ENCODE data around the gene RPTOR. TPM values are rescaled to one million over a fixed set of nuclear protein-coding genes. Genes with fewer than 3 reads are reported as not detected.

The RPTOR gene
- total RNA-seq, 1 donor from 2014 or later, result 32.0 TPM

DNA sequence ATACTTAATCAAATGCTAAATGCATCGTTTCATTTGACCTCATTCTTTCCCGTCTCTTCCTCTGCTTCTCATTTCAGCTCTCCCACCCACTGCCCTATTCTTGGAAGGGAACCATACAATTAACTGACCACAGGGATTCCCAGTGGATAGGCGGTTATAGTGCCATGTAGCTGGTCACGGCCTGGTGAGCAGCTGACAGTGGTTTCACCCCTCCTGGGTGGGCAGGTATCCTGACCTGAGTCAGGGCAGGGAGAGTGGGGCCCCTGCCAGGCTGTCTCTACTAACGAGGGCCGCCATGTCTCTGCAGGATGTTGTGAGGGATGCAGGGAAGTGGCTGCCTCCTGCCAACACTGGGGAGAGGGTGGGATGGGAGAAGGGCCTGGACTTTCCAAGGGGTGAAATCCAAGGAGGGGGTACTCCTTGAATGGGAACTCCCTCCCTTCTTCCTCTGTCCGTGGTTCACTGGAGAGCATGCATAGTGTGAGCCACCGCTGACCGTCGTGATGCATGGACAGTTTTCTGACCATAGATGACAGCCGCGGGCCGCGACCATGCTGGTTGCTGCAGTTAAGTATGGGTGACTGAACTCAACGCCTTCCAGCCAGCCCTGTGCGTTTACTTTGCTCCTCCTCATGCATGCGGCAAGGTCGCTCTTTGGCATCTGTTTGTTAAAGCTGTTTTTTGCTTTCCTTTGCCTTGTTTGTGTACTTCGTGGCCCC, 95.9 kb downstream of the RPTOR start:
- FAIRE-seq, result no peak
- no peak overlapping the region for H3K27ac Mint-ChIP-seq (ENCODE audit: unreplicated experiment)

GRCh38 chr17:80643326-80644099, 98.9 kb downstream of the RPTOR start:
- H3K9me3 Mint-ChIP-seq (ENCODE audit: unreplicated experiment), result peaks cover 3% of the 10 kb centered on the region

More for the DNA sequence above, 95.9 kb downstream of the RPTOR start:
- Mint-ChIP-seq H3K4me3 (ENCODE audit: unreplicated experiment) (no peak overlapping the region), H3K27me3 (ENCODE audit: low read depth, unreplicated experiment) (no peaks in the 10 kb centered on the region), H3K4me1 (ENCODE audit: low read depth, unreplicated experiment) (no peaks in the 10 kb centered on the region), H3K9me3 (ENCODE audit: unreplicated experiment) (peaks cover 3% of the 10 kb centered on the region), H3K36me3 (ENCODE audit: low read depth, unreplicated experiment) (peaks cover 9% of the 10 kb centered on the region)
- Histone ChIP-seq H3K36me3 (ENCODE audit: insufficient read depth, low read length) (no peaks in the 10 kb centered on the region), H2AFZ (ENCODE audit: low read depth, low read length) (no peak overlapping the region), H3K4me1 (ENCODE audit: insufficient read depth, low read length) (no peaks in the 10 kb centered on the region), H3K4me2 (ENCODE audit: low read length) (no peak overlapping the region), H3K27ac (ENCODE audit: low read depth, low read length) (no peak overlapping the region), H4K20me1 (ENCODE audit: insufficient read depth, low read length) (peaks cover 68% of the 10 kb centered on the region), H3K9me3 (ENCODE audit: insufficient read depth, low read depth, low read length) (no peaks in the 10 kb centered on the region), H3K79me2 (ENCODE audit: insufficient read depth, low read length) (peaks cover 45% of the 10 kb centered on the region), H3K9ac (ENCODE audit: low read length) (no peak overlapping the region), H3K27me3 (ENCODE audit: insufficient read depth, low read length) (no peaks in the 10 kb centered on the region), H3K4me3 (ENCODE audit: insufficient read depth, low read depth, low read length) (no peak overlapping the region)
- TF ChIP-seq EZH2 (IDR thresholded peaks at IDR 0.05; ENCODE audit: insufficient read depth, low read length), result no peak
- TF ChIP-seq, protein P1, sequence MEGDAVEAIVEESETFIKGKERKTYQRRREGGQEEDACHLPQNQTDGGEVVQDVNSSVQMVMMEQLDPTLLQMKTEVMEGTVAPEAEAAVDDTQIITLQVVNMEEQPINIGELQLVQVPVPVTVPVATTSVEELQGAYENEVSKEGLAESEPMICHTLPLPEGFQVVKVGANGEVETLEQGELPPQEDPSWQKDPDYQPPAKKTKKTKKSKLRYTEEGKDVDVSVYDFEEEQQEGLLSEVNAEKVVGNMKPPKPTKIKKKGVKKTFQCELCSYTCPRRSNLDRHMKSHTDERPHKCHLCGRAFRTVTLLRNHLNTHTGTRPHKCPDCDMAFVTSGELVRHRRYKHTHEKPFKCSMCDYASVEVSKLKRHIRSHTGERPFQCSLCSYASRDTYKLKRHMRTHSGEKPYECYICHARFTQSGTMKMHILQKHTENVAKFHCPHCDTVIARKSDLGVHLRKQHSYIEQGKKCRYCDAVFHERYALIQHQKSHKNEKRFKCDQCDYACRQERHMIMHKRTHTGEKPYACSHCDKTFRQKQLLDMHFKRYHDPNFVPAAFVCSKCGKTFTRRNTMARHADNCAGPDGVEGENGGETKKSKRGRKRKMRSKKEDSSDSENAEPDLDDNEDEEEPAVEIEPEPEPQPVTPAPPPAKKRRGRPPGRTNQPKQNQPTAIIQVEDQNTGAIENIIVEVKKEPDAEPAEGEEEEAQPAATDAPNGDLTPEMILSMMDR (IDR thresholded peaks at IDR 0.05; ENCODE audit: insufficient read depth, low read depth, low read length), result no peak
- no peak for DNase-seq (ENCODE audit: low read depth)

More at GRCh38 chr17:80643326-80644099, 98.9 kb downstream of the RPTOR start:
- H3K27ac Mint-ChIP-seq (ENCODE audit: unreplicated experiment), result no peak overlapping the region
- DNase-seq (ENCODE audit: low read depth) (no peak), FAIRE-seq (no peak)
- Histone ChIP-seq H3K4me2 (ENCODE audit: low read length) (no peak overlapping the region), H3K4me3 (ENCODE audit: insufficient read depth, low read depth, low read length) (no peak overlapping the region), H2AFZ (ENCODE audit: low read depth, low read length) (no peak overlapping the region), H3K27me3 (ENCODE audit: insufficient read depth, low read length) (no peaks in the 10 kb centered on the region), H4K20me1 (ENCODE audit: insufficient read depth, low read length) (peaks cover 69% of the 10 kb centered on the region), H3K79me2 (ENCODE audit: insufficient read depth, low read length) (peaks cover 27% of the 10 kb centered on the region), H3K9me3 (ENCODE audit: insufficient read depth, low read depth, low read length) (no peaks in the 10 kb centered on the region), H3K9ac (ENCODE audit: low read length) (no peak overlapping the region), H3K27ac (ENCODE audit: low read depth, low read length) (no peak overlapping the region), H3K4me1 (ENCODE audit: insufficient read depth, low read length) (peaks cover 12% of the 10 kb centered on the region), H3K36me3 (ENCODE audit: insufficient read depth, low read length) (no peaks in the 10 kb centered on the region)
- no peaks in the 10 kb centered on the region for H3K27me3 Mint-ChIP-seq (ENCODE audit: low read depth, unreplicated experiment)
- H3K4me3 Mint-ChIP-seq (ENCODE audit: unreplicated experiment), result no peak overlapping the region
- TF ChIP-seq EZH2 (IDR thresholded peaks at IDR 0.05; ENCODE audit: insufficient read depth, low read length), result no peak
- TF ChIP-seq, protein P1 (IDR thresholded peaks at IDR 0.05; ENCODE audit: insufficient read depth, low read depth, low read length), result no peak
- H3K36me3 Mint-ChIP-seq (ENCODE audit: low read depth, unreplicated experiment), result peaks cover 8% of the 10 kb centered on the region
- peaks cover 14% of the 10 kb centered on the region for H3K4me1 Mint-ChIP-seq (ENCODE audit: low read depth, unreplicated experiment)
